ENCODE data around the gene TTC31.
"Not testable (repeated sequence)": the region's sequence is repeated elsewhere in the genome, so short reads cannot be mapped to it uniquely, and the experiment has no call there.

The TTC31 gene

GRCh38 chr2:74457549-74458131, 25.2 kb upstream of the TTC31 start:
- no peak for DNase-seq (ENCODE audit: low read depth)

GRCh38 chr2:74458132-74458937, 24.5 kb upstream of the TTC31 start, which contains the start of gene WBP1:
Gene WBP1, plus strand, starts transcription at chr2:74458438. Its CDS starts 165 bp downstream, at chr2:74458603.
- peak; percentile 100 for DNase-seq (ENCODE audit: low read depth)

- no peak for DNase-seq (ENCODE audit: low read depth)
Measured at GRCh38 chr2:74458938-74459363, 23.9 kb upstream of the TTC31 start.

- DNase-seq (ENCODE audit: low read depth) = not testable (repeated sequence)
Measured at GRCh38 chr2:74459503-74460118, 23.3 kb upstream of the TTC31 start.

DNA sequence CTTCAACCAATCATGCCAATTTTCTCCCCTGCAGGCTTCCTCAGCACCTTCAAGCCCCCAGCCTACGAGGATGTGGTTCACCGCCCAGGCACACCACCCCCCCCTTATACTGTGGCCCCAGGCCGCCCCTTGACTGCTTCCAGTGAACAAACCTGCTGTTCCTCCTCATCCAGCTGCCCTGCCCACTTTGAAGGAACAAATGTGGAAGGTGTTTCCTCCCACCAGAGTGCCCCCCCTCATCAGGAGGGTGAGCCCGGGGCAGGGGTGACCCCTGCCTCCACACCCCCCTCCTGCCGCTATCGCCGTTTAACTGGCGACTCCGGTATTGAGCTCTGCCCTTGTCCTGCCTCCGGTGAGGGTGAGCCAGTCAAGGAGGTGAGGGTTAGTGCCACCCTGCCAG, 22.7 kb upstream of the TTC31 start:
- DNase-seq (ENCODE audit: low read depth) = not testable (repeated sequence)

- no peak for DNase-seq (ENCODE audit: low read depth)
Measured at GRCh38 chr2:74461187-74462053, 21.5 kb upstream of the TTC31 start.

DNA sequence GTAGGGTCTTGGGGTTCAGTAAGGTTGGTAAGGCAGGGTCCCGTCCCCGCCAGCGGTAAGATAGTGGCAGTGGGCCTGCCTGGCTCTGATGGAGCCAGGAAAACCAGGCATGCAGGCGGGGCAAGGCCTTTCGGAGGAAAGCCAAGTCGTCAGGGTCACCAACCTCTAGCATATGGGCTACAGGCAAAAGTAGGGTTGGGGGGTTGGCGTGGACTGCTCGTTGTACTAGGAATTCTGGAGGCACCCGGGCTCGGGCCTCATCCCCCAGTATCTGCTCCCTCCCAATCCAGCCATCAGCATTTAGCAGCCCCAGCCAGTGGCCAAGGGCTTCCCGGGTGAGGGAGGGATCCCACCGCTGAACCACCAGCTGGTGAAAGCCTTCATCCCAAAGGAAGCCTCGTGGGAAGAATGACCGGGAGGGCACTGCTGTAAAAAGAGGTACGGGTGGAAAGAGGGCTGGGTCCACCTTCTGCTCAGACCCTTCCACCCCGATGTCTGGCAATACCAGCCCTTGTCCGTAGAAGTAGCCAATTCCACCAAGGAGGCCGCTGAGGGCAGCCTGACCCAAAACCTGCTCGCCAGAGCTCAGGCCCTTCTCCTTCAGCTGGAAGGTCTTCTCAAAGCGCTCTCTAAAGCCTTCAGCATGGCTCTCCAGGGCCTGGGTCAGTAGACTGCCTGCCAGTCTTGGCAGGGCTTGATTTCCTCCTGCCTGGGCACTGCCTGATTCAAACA, 20.7 kb upstream of the TTC31 start:
- DNase-seq (ENCODE audit: low read depth) = no peak

GRCh38 chr2:74462786-74463105, 20.1 kb upstream of the TTC31 start:
- DNase-seq (ENCODE audit: low read depth) = no peak

DNA sequence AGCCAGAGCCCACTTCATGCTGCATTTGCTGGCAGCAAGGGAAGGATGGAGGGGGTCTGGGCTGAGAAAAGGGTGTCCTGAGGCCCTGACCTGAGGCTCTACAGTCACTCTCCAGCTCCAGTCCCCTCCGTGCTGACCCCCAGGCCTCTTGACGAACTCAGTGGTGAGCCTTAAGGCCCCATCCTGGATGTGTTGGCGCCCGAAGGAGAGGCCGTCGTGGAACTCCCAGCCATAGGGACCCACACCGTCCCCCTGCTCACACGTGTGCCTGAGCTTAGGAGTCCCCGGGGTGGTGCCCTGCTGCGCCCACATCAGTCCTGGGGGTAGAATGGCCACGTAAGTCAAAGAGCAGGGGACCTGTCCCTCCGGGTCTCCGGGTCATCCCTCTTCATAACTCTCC, 18.5 kb upstream of the TTC31 start:
- no peak for DNase-seq (ENCODE audit: low read depth)

- not testable (repeated sequence) for DNase-seq (ENCODE audit: low read depth)
Measured at GRCh38 chr2:74470742-74471141, 12.1 kb upstream of the TTC31 start.

GRCh38 chr2:74471332-74472065, 11.4 kb upstream of the TTC31 start:
- no peak for DNase-seq (ENCODE audit: low read depth)

- peak; percentile 85 for DNase-seq (ENCODE audit: low read depth)
Measured at GRCh38 chr2:74472086-74472944, 10.6 kb upstream of the TTC31 start, which contains the start of gene MRPL53. Gene MRPL53, minus strand, starts transcription at chr2:74472680. Its CDS starts 20 bp downstream, at chr2:74472660.

GRCh38 chr2:74472945-74473258, 10.0 kb upstream of the TTC31 start:
- no peak for DNase-seq (ENCODE audit: low read depth)

DNA sequence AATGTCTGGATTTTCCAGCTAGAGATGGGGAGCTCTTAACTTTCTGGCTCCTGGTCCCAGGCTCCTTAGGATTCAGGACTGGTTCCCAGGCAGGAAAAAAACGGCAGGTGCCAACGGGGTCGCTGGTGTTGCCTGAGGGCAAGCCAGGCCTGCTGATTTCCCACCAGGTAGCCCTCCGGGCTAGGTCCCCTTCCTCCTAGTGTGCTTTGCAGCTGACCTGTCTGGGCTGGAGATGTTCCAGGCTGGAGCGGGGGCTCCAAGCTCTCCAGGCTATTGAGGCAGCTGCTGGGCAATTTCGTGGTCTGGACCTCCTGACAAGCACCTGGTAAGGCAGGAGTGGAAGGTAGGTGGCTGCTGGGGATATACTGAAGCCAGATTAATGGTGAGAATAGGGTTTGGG, 8.4 kb upstream of the TTC31 start:
- no peak for DNase-seq (ENCODE audit: low read depth)

DNA sequence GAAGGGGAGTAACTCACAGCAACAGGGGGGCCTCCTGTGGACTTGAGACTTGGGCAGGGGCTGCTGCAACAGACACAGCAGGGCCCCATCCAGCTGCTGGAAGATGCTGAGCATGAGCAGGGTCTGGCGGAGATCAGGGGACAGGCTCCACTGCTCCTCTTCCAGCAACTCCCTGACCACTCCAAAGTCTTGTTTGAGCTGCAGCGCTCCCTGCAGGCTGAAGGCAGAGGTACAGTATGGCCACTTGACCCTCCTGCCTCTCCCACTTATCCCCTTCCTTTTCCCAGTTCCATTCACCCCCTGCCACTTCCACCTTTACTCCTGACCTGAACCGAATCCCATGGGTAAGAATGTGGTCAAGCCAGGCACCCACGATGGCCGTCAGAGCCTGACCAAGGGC, 8.0 kb upstream of the TTC31 start:
- no peak for DNase-seq (ENCODE audit: low read depth)

- DNase-seq (ENCODE audit: low read depth) = no peak
Measured at GRCh38 chr2:74481431-74481830, 1.4 kb upstream of the TTC31 start.

DNA sequence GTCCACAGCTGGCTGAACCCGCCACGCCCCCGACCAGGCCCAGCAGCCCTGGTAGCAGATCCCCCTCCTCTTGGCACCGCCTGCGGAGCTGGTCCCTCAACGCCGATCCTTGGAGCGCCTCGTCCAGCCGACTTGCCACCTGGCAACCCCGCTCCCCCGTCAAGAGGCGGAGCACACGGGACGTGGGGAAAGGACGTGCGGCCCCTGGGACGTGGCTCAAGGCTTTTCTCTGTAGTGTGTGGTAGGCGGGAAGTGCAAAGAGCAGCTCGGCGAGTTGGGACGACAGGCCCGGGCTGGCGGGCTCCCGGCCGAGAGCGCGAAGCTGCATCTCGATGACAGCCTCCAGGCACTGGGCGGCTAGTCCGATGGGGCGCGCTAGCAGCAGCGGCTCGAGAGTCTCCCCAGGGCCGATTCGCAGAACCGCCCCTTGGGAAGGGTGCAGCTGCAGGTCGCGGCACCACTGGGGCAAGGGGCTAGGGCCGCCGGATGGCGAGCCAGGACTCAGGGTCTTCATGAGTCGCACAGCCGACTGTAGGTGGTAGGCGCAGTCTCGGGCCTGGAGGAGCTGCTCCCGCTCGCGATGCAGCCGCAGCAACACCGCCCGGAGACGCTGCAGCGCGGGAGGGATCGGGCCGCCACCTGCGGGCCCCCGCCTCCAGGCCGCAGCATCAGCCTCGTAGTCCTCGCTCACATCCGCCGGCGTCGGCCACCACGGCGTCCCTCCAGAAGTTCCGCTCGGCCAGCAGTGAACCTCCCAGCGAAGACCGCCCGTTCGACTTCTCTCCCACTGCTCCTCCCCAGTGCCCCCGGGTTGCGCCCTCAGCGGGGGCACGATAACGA, 700 bp upstream of the TTC31 start:
- DNase-seq (ENCODE audit: low read depth) = no peak

GRCh38 chr2:74483675-74484164, 839 bp downstream of the TTC31 start:
- DNase-seq (ENCODE audit: low read depth) = not testable (repeated sequence)

DNA sequence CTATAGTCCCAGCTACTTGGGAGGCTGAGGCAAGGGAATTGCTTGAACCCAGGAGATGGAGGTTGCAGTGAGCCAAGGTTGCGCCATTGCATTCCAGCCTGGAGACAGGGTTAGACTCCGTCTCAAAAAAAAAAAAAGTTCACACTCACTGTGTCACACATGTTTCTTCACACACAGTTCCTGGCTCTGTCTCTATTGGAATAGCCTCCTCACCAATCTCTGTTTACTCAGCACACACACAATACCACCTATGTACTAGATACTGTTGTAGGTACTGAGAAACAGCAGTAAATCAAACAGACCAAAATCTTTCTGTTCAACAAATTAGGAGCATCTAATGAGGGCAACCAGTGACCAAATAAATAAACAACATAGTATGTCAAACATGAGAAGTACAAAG, 3.3 kb downstream of the TTC31 start:
- DNase-seq (ENCODE audit: low read depth) = no peak

Data from fibroblast of the conjunctiva (primary cell).